ENCODE measurements around the gene GRK1.
"Not testable (repeated sequence)": the region's sequence is repeated elsewhere in the genome, so short reads cannot be mapped to it uniquely, and the experiment has no call there.

GRK1 gene

DNA sequence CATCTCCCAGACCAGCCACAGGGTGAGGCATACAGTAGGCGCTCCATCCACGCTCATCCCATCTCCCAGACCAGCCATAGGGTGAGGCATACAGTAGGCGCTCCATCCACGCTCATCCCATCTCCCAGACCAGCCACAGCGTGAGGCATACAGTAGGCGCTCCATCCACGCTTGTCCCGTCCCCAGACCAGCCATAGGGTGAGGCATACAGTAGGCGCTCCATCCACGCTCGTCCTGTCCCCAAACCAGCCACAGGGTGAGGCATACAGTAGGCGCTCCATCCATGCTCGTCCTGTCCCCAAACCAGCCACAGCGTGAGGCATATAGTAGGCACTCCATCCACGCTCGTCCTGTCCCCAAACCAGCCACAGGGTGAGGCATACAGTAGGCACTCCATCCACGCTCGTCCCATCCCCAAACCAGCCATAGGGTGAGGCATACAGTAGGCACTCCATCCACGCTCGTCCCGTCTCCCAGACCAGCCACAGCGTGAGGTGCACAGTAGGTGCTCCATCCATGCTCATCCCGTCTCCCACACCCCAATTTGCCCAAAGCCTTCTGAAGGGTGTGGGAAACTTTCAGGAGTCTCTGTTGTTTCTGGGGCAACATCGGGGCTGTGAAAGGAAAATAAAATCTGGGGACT, 78.6 kb downstream of the GRK1 start:
- not testable (repeated sequence) for DNase-seq

DNA sequence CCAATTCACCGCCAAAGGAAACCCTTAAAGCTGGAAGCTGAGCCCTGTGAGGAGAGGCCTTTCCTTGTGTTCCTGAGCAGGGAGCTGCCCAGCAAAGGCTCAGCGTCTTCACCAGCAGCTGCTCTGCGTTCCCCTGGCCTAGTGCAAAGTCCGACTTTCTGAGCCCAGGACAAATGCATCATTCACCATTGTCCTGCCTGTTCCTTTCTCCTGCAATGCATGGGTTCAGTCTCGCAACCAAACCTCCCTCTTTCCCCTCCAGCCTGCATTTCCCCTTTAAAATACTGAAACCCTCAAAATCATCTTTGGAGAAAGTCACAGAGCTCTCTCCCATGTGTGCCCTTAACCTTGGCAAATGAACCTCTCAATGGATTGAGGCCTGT, 79.1 kb downstream of the GRK1 start:
- DNase-seq = no peak

DNA sequence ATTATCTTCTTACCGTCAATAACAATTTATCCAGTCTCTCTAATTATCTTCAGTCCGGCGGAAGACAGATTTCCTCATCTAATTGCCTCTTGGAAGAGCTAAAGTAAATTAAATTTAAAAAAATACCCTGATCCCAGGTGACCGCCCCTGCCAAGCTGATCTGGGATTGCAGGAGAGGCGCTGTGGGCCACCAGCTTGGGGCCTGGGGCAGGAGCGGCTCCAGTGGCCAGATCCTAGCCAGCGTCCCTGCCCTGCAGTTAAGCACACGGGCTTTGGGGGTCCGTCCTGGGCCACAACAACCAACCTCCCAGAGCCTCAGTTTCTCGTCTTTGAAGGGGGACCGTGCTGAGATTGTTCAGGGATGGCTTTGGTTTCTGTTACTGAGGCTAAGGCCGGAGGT, 79.7 kb downstream of the GRK1 start:
- no peak for DNase-seq

DNA sequence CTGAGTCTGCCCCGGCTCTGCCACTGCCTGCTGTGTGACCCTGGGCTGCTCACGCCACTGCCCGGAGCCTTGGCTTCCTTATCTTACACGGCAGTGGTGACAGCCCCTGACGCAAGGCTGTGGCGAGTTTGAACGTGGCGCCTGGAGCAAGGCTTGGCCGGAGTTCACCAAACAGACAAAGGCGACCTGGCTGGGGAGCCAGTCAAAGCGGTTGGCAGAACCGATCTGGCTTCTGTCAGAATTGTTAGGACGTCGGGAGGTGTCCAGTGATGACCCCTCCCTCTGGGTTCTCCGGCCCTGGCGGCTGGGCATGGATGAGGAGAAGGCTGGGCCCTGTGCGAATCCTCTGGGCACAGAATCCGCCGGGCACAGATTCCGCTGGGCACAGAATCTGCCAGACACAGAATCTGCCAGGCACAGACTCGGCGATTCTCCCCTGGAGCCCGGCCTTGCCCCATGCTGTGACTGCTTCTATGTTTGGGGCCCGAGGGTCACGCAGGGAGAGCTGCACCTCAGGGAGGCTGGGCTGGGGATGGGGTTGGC, 80.3 kb downstream of the GRK1 start:
- DNase-seq = no peak

DNA sequence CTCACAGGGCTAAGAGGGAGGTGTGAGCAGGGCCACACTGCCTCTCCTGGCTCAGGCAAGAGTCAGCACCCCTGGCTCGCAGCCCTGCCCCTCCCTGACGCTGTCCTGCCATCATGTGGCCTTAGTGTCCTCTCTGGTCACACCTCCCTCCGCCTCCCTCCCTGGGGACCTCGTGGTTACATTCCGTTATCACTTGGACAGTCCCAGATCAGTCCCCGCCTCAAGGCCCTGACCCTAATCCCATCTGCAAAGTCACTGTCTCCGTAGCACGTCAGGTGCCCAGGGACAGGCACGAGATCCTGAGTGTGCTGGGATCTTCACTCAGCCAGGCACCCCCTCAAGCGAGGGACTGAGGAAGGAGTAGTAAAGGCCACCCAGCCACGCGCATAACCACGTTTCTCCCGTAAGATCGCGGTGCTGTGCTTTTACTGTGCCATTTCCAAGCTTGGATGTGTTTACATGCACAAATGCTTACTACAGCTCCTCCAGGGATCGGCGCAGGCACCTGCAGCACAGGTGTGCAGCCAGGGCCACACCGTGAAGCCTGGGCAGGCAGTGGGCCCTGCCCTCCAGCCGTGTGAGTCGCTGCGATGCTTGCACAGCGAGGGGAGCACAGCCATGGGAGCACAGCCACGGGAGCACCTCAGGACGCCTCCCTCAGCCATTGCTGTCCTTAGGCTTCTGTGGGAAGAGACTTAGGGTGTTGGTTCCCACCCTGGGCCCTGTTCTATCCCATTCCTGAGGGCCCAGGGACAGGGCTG, 81.3 kb downstream of the GRK1 start:
- no peak for DNase-seq

DNA sequence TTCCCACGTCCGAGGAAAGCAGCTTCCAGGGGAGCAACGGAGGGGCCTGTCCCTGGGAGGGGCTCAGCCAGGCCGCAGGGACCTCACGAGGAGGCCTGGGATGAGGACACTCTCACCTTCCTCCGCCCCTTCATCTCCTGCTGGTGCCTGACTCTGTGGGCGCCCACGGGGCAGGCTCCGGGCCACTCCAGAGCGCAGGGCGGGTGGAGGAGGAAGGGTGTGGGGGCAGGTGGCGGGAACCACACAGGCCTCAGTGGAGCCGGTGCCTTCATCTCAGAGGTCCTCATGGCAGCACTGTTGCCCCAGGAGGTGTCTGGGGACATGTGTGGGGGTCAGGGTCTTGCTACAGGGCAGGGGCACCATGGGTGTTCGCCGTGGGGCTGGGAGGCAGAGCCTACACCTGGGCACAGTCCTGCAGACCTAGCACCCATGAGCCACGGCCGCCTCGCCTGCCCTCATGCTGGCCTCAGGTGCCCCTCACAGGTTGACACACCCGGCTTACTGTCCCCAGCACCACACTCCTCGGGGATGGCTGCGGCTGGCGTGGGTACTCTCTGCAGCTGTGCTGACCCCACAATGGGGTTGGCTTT, 81.9 kb downstream of the GRK1 start:
- no peak for DNase-seq

DNA sequence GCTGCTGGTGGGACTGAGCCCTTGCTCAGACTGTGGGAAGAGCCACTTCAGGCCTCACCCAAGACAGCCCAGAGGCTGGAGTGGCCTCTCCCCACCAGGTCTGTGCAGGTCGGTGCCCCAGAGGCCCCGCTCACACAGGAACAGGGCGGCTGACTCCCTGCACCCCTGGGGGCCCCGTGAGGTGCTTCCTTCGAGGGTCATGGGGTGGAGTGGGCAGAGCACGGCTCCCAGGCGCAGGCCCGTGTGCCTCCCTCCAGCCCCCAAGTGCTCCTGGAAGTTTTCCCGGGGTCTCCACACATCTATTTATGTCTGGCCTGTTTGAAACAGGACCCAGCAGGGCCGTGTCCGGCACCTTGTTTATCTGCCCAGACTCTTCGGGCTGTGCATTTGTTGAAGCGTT, 82.5 kb downstream of the GRK1 start:
- no peak for DNase-seq

DNA sequence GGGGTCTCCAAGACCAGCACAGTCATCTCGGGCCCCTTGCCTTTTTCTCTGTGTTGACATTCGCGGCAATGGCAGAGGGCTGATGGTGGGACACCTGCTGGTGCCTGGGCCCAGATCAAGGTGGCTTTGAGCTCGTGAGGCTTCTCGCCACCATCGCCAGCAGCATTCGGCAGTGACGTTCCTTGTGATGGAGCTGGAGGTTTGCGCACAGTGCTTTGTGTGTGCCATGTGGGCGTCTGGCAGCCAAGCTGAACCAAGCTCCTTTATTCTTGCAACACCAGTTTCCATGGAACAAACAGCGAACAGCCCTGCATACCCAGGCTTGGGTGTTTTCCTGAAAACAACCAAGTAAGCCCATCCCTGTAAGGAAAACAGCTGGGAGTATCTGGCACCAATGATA, 82.9 kb downstream of the GRK1 start:
- no peak for DNase-seq

DNA sequence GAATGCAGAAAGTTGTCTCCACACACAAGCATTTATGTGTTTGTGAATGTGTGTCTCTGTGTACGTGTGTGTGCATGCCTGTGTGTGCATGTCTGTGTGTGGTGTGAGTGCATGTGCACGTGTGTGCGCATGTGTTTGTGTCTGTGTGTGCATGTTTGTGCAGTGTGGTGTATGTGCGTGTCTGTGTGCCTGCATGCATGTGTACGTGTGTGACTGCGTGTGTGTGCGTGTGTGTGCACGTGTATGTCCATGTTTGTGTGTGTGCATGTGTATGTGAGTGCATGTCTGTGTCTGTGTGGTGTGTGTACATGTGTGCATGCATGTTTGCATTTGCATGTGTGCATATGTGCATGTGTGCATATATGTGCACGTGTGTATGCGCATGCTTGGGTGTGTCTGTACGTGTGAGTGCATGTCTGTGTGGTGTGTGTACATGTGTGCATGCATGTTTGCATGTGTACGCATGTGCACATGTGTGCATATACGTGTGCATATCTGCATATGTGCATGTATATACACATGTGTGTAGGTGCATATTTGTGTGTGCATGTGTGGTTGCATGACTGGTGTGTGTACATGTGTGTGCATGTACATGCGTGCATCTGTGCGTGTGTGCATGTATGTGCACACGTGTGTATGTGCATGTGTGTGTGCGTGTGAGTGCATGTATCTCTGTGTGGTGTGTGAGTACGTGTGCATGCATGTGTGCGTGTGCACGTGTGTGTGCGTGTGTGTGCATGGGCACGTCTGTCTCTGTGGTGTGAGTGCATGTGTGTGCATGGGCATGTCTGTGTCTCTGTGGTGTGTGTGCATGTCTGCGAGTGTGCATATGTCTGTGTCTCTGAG, 83.8 kb downstream of the GRK1 start:
- DNase-seq = no peak

DNA sequence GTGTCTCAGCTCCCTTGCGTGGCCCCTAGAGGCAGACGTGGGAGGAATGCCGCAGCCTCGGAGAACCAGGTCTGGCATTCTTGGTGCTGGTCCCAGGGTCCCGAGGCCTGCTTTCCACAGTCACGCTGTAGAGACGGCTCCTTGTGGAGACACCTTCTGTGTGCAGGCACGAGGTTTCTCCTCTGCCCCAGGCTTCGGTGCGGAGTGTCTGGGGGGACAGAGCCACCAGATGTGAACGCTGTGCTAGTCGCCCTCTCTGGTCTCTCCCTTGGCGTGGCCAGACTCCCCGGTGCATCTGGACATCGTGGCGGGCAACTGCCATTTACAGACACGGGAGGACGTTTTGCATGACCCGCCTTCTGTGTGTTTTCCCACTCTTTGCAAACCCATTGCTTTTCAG, 84.5 kb downstream of the GRK1 start:
- DNase-seq = no peak

DNA sequence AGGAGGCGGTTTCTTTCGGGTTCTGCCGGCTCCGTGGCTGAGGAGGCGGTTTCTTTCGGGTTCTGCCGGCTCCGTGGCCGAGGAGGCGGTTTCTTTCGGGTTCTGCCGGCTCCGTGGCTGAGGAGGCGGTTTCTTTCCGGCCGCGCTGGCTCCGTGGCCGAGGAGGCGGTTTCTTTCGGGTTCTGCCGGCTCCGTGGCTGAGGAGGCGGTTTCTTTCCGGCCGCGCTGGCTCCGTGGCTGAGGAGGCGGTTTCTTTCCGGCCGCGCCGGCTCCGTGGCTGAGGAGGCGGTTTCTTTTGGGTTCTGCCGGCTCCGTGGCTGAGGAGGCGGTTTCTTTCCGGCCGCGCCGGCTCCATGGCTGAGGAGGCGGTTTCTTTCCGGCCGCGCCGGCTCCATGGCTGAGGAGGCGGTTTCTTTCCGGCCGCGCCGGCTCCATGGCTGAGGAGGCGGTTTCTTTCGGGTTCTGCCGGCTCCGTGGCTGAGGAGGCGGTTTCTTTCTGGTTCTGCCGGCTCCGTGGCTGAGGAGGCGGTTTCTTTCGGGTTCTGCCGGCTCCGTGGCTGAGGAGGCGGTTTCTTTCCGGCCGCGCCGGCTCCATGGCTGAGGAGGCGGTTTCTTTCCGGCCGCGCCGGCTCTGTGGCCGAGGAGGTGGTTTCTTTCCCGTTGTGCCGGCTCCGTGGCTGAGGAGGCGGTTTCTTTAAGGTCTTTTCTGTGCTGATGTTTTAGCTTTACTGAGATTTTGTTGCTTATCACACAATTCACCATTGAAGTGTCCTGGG, 85.4 kb downstream of the GRK1 start:
- not testable (repeated sequence) for DNase-seq

DNA sequence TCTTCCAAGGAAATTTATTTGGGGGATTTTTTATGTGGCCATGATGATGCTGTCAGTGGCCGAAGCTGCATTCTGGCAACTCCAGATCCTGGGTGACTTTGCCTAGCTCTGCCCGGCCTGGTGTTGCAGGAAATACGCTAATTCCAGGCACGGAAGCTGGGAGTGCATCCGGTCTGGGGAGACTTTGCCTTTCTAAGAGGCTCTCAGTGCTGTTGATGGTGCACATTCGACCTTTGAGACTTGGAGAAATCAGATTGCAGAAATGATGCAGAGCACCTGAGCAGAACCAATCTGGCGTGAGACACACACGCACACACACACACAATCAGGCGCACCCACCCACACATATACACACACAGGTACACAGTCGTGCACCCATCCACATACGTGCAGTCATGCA, 86.2 kb downstream of the GRK1 start:
- DNase-seq = no peak

DNA sequence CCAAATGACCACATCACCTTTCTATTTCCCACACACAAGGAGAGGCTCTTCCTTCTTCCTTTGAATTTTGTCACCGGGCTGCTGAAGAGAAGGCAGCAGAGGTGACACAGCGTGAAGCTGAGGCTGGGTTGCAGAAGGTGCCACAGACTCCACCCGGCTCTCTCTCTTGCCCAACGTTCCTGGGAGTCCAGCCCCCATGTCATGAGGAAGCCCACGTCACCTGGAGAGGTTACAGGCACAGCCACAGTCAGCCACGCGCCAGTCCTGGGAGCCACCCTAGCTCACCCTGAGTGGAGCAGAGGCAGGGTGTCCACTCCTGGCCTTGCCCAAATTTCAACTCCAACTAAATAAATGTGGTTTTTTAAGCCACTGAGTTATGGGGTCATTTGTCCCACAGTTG, 87.2 kb downstream of the GRK1 start:
- no peak for DNase-seq

DNA sequence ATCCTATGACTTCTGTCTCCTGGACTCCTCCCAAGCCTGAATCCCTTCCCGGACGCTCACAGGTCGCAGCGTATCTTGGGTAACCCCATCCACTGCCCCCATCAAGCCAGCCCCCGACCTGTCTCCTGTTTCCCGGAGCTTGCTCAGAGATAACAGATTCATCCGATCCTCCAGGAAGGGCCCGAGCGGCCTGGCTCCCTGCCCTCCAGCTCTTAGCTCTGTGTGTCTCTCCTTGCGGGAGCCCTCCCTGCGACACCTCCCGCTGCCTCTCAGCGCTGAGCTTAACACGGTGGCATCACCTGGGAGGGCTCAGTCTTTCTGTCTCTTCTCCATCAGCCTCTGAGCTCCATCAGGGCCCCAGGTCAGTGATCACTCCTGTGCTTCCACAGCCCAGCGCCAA, 87.7 kb downstream of the GRK1 start:
- DNase-seq = no peak

DNA sequence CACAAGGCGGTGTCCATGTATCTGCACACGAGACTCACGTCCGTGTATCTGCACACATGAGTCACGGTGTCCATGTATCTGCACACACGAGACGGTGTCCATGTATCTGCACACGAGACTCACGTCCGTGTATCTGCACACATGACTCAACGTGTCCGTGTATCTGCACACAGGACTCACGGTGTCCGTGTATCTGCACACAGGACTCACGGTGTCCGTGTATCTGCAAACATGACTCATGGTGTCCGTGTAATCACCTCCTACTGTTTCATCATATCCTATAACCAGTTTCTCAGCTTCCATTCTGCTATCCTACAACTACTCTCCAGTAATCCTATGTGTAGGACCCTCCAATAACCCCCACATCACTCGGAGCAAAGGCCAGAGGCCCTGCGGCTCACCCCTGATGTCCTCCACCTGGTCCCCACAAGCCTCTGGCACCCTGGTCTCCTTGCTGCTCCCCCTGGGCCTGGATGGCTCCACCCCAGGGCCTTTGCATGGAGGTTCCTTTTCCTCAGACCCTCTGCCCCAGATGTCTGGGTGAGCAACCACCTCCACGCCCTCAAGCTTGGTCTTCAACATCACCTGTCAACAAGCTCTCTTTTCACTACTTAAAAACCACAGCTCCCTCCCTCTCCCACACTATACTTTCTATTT, 89.5 kb downstream of the GRK1 start:
- no peak for DNase-seq

DNA sequence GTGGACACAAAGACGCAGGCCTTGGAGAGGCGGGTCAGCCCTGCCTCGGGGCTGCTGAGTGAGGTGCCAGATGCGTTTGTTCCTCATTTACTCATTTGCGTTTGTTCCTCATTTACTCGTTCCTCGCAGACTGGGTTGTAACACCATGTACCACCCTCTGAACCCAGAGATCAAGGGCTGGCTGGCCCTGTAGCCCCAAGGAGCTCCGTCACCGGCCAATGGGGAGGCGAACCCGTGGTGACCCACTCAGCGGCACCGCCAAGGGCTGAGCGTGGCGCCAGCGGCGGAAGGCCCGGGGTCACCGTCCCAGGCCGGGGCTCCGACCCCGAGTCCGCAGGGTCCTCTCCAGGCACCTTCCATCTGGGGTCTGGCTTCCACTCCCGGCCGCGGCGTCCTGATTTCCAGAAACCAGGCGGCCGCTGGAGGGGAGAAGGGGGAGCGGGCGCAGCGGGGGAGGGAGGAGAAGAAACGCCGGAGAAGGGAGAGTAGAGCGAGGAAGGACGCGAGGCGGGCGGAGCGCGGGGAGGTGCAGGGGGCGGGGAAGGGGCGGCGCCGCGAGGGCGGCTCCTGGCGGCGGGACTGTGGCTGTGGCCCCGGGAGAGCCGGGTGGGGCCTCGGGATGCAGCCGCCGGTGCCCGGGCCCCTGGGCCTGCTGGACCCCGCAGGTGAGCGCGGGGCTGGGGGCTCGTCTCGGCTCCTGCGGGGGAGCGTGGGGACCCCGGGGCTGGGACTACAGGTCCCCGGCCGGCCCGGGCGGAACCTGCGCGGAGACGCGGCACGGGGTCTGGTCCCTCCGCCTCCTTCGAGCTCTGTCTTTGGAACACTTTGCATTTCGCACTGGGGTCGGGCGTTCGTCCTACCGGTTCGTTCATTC, 91.9 kb downstream of the GRK1 start, which contains the start of gene TMEM255B:
TSS of gene TMEM255B (plus strand) at position 576 of the 874 bp plus-strand sequence. CDS start at position 620, 44 bp downstream.
- peak; percentile 59 for DNase-seq

DNA sequence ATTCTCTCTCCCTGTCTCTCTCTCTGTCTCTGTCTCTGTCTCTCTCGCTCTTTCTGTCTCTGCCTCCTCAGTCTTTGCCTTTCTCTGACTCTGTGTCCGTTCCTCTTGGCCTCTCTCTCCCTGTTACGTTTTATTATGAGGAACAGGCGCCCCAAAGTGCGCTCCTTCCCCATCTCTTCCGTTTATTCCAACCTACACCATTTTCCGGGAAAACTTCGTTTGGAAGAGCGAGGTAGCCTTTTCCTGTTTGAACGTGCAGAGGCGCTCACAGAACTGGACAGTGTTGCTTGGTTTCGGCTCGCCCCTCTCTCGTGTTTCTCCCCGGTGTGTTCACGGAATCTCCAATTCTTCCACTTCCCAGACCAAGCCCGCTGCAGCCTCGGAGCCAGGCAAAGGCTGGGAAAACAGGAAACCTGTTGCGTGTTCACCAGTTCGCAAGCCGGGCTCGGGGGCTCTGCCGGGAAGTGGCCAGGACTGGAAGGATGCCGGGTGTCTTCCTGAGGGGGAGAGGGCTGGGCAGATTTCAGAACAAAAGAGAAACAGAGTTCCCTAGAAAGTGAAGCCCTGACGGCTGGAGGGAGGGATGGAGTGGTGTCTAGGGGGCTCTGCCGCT, 92.6 kb downstream of the GRK1 start:
- DNase-seq = no peak

DNA sequence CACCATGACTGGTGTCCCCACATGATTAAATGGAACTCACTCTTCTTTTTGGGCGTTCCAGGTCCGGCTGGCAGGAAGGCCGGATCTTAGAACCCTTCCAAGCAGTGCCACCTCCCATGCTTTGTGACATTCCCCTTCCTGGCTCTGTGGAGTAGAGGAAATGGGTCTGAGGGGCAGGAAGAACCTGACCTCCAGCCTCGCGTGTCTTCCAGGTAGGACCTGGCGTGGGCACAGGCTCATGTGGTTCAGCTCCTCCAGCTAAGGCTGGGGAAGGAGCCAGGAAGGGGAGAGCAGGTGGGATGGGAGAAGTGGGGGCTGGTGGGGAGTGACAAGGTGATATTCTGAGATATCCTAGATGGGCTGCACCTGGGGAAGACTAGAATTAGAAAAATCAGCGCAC, 94.1 kb downstream of the GRK1 start:
- no peak for DNase-seq

DNA sequence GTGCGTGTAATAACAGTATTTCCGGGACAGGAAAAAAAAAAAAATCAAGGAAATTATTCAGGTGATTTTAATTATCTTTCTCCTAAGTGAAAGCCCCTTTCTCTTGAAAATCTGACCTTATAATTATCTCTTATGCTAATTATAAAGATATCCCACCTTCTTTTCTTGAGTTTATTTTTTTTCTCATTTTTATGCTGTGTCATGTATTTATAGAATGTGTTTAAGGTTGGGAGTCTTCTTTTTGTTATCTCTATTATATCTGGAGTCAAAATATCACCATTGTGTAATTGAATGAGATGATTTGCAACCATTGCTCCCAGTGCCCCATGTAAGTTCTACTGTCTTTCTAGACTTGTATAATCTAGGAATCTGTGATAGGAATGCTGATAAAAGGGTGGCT, 95.1 kb downstream of the GRK1 start:
- no peak for DNase-seq

DNA sequence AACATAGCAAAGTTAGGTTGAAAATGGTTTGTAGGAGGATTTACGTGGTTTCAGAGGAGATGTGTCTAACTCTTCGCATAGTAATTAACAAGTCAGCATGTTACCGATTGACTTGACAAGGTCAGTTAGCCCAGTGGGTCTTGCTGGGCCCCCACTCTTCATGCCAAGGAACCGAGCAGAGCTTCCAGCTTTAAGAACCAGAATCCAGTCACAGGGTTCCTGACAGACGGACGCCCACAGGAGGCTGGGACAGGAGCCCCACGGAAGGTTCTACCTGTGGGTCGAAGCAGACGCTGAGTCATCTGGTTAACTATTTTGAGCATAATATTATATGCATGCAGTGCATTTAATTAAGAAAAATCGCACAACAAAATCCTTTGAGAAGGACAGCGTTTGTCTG, 95.5 kb downstream of the GRK1 start:
- DNase-seq = no peak

Data from effector CD4-positive, alpha-beta T cell (primary cell).